HG03439 (cell line): ENCODE results near the gene GRAMD4.

Experiments
- ATAC-seq: cut with Tn5 transposase; IDR thresholded peaks from one replicate; pipeline ENCODE4 v1.9.1; 2021; ENCODE audit warnings: mild to moderate bottlenecking, moderate library complexity; ENCODE audit not compliant: unreplicated experiment

The GRAMD4 gene

GRCh38 chr22:46666577-46667244, 46.5 kb downstream of the GRAMD4 start:
- ATAC-seq = no peak

GRCh38 chr22:46667245-46667623, 47.0 kb downstream of the GRAMD4 start:
- ATAC-seq = no peak

DNA sequence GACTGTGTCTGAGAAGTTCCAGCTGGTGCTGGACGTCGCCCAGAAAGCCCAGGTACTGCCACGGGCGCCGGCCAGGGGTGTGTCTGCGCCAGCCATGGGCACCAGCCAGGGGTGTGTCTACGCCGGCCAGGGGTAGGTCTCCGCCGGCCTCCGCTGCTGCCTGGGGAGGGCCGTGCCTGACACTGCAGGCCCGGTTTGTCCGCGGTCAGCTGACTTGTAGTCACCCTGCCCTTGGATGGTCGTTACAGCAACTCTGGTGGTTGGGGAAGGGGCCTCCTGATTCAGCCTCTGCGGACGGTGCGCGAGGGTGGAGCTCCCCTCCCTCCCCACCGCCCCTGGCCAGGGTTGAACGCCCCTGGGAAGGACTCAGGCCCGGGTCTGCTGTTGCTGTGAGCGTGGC, 47.9 kb downstream of the GRAMD4 start:
- ATAC-seq = no peak

- no peak for ATAC-seq
These were observed 49.0 kb downstream of the GRAMD4 start for GRCh38 chr22:46669201-46669600.

DNA sequence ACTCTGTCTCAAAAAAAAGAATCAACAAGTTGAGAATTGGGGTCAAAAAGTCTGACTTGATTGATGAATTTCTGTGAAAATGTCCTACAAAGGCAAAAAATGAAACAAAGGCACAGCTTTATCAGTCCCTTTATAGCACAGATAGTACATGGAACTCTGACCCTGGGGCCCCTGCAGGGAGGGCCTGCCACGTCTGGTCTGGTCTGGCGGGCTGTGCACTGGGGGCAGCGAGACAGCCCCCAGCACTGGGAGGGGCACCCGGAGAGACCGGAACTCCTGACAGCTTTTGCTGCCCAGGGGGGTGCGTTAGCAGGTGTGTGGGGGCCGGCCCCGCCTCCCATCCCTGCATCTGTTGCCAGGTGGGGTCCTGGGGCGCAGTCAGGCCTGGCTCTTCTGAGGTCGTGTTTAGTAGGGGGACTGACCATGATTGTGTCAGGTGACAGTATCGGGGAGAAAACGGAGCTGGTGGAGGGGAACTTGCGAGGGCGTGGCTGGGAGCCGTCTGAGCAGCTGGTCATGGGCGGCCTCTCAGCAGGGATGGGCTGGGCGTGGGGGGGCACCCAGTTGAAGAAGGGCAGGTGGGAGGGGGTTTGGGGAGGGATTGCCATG, 51.7 kb downstream of the GRAMD4 start:
- no peak for ATAC-seq

- ATAC-seq = no peak
These were observed 52.5 kb downstream of the GRAMD4 start for GRCh38 chr22:46672731-46673130.

- ATAC-seq = no peak
These were observed 53.0 kb downstream of the GRAMD4 start for GRCh38 chr22:46673205-46673604.

- no peak for ATAC-seq
These were observed 53.6 kb downstream of the GRAMD4 start for GRCh38 chr22:46673662-46674236.

- no peak for ATAC-seq
These were observed 54.2 kb downstream of the GRAMD4 start for GRCh38 chr22:46674367-46674781.

DNA sequence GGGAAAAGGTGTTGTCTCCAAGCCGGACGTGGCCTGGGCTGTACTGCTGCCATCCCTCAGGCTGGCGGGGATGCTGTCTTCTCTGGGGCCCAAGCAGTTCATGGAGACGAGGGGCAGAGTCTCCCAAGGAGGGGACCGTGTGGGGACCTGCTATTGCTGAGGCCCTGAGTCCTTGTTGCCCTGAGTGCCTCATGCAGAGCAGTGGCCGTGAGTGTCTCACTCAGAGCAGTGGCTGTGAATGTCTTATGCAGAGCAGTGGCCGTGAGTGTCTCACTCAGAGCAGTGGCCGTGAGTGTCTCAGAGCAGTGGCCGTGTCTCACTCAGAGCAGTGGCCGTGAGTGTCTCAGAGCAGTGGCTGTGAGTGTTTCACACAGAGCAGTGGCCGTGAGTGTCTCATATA, 54.7 kb downstream of the GRAMD4 start:
- no peak for ATAC-seq

DNA sequence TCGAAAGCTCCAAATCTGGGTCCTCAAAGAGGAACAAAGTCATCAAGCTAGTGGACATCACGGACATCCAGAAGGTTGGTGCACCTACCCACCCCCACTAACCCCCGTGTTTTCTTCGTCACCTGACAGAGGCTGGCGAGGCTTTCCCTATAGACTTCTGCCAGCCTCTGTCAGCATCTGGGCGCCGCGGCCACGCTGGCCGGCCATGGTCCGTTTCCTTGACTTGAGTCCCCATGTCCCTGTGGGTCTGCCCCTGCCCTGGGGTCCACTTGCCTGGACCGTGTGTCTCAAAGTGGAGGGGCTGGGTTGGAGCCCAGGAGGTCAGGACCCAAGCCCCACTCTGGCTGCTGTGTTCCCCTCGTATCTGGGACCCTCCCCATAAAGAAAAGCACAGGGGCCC, 55.3 kb downstream of the GRAMD4 start:
- no peak for ATAC-seq

GRCh38 chr22:46675938-46676337, 55.8 kb downstream of the GRAMD4 start:
- ATAC-seq = no peak

GRCh38 chr22:46676479-46676878, 56.3 kb downstream of the GRAMD4 start:
- no peak for ATAC-seq

DNA sequence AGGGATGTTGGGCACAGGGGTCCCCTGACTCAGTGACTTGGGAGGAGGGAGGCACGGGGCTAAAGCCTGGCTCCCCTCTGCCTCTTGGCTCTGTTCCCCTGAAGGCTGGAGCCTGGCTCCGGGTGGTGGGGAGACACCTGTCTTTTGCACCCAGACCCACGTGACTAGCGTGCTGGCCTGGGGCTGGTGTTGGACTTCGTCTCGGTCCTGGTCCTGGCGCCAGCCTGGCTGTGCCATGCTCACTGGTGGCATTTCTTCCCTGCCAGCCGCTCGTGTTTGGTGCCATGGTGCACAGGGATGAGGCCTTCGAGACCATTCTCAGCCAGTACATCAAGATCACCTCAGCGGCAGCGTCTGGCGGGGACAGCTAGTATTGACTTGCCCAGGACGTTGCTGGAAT, 56.7 kb downstream of the GRAMD4 start:
- ATAC-seq = no peak

DNA sequence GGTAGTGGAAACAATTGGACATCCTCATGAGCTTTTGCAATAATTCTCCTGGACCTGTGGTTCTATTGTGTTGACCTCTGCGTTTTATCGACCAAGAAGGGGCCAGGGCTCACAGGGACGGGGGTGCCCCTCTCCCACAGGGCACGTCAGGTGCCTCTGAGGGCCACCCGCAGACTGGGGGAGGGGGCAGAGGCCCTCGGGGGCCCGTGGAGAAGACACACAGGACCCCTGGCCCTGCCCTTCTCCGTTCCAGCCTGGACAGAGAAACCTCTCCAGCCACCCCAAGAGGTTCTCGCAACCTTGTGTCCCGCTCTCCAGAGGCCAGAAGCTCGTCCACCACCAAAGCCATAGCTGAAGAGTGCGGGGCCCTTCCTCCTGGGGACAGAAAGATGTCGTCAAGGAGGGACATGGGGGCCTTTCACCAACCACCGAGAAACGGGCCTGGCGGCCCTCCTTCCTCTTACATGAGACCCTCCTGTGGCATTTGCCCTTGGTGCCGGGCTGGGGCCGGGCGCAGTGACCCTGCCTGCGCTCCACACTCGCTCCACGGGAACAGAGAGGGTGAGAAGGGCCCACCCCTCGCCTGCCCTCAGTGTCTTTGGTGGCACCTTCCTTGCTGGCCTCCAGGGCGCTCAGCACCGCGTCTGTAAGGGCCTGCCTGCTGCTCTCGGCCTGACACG, 57.3 kb downstream of the GRAMD4 start:
- ATAC-seq = no peak

GRCh38 chr22:46678003-46678657, 57.9 kb downstream of the GRAMD4 start:
- no peak for ATAC-seq

DNA sequence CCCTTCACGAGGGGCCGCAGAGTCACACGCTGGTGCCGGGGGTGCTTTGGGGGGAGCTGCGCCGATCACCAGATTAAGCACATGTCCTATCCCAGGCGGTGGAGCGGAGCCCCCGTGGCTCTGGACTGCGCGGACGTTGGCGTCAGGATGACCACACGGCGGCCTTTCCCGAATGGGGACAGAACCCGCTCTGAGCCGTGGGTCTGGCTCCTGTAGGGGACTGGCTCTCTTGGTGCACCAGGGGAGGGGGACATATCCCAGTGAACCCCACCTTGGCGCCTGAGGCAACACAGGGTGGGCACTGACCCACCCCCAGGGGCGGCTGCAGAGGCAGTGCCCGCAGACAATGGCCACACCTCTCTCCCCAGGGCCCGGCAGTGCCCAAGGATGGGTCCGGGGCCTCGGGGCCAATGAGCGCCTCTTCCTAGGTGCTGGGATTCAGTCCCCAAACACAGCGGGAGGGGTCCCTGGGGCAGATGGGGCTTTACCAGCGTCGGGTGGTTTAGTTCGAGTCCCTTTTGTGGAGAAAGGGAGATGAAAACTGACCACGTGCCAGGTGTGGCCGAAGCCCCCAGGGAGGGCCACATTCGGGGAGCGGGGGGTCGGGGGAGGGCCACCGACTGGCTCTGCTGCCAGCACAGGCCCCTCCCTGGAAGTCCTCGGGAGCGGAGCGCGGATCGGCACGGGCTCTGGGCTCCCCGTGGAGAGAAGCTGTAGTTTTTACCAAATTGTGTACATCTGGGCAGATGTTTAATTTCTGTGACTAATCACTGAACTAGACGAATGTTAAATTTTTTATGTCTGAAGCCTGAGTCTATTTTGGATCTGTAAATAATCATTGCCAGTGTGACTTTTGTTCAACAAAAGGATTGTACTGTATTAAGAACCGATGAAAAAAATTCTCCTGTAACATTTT, 58.9 kb downstream of the GRAMD4 start:
- ATAC-seq = no peak

DNA sequence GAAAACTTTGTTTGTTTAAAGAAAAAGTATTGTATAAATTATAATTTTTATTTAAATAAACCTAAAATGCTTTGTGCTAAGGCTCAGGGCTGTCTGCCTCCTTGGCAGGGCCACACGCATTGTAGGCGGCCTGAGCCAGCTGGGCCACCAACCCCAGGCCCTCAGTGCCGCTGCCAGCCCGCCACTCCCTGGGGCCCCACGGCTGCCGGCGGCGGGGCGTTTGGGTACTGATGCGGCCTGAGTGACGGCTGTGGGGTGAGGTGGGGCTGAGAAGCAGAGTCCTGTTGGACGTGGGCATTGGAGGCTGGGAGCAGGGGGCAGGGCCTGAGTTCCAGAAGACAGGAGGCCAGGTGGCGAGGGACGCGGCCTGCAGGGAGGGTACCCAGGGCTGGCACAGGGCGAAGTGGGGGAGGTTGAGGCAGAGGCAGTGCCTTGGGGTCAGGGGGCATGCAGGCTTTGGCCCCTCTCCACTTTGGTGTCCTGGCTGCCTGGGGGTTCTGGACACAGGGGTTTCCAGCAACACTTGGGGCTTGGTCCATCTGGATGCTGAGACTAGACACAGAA, 59.6 kb downstream of the GRAMD4 start:
- no peak for ATAC-seq

DNA sequence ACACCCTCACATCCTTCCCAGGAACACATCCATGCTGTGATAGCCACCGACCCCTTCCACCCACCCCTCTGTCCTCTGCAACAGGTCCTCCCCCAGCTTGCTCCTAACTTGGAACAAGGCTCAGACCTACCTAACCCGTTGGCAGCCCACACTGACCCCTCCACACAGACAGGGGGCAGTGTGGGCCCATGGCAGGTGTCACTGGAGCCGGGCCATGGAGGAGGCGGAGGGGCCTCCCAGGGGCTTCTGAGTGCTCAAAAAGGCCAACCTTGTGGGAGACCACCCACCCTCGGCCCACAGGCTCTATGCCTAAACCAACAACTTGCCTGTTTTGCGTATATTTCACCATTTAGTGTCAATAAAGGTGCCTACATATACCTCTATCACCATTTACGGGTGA, 60.8 kb downstream of the GRAMD4 start:
- no peak for ATAC-seq
